HEK293 (cell line): ENCODE results near the gene FIGN.

Experiments
- CTCF ChIA-PET: fragments of 350-600 bp; formaldehyde crosslinking; extraction: SDS; loops from one replicate; lab custom pipeline; 2021; ENCODE audit warnings: antibody characterized with exemption; lab: Yijun Ruan, JAX
- POLR2A ChIA-PET: fragments of 300-600 bp; formaldehyde crosslinking; extraction: SDS; loops from one replicate; lab custom pipeline; 2020; ENCODE audit warnings: antibody characterized with exemption, inconsistent platforms; lab: Yijun Ruan, JAX
- H3K27ac ChIP-seq: fragments of 200-500 bp; sonication (Bioruptor generic); 2 replicates; pipeline ENCODE4 v1.5.1; 2014; ENCODE audit warnings: low read depth, low read length, control low read depth, inconsistent platforms; ENCODE audit errors: extremely low read depth
- H3K36me3 ChIP-seq, 2 experiments: fragments of 200-500 bp in 1 of 2; sonication (Bioruptor generic) in 1 of 2; 1 replicate in 1 of 2; 2 replicates in 1 of 2; pipeline ENCODE4 v1.5.1; 2014 to 2017; ENCODE audit warnings: inconsistent platforms in 2 of 2, low read length in 2 of 2; ENCODE audit not compliant: control insufficient read depth in 2 of 2, insufficient read depth in 1 of 2
- H3K4me1 ChIP-seq: fragments of 200-500 bp; sonication (Bioruptor generic); 2 replicates; pipeline ENCODE4 v1.5.1; 2014; ENCODE audit warnings: mild to moderate bottlenecking, low read length, inconsistent platforms; ENCODE audit not compliant: control insufficient read depth, insufficient read depth
- H3K4me3 ChIP-seq: 2 replicates; pipeline ENCODE4 v1.5.1; 2011; ENCODE audit warnings: low read depth, mild to moderate bottlenecking, control low read depth, low read length, moderate library complexity
- H3K9me3 ChIP-seq: fragments of 200-500 bp; sonication (Bioruptor generic); 2 replicates; pipeline ENCODE4 v1.5.1; 2014; ENCODE audit warnings: low read depth, low read length, inconsistent platforms; ENCODE audit not compliant: control insufficient read depth, insufficient read depth
- HOXD13 ChIP-seq: sonication (generic); formaldehyde crosslinking; IDR thresholded peaks from 2 replicates; pipeline ENCODE4 v1.8.0; 2022; ENCODE audit warnings: missing genetic modification reagents, borderline replicate concordance
- MEIS1 ChIP-seq: sonication (generic); formaldehyde crosslinking; IDR thresholded peaks from 2 replicates; pipeline ENCODE4 v1.8.1; 2022; ENCODE audit warnings: missing genetic modification reagents, mild to moderate bottlenecking, borderline replicate concordance
- MYNN ChIP-seq: fragments of 450-650 bp; formaldehyde crosslinking; IDR thresholded peaks from 2 replicates; pipeline ENCODE4 v1.5.1; 2016; ENCODE audit warnings: missing biosample characterization, missing genetic modification characterization, borderline replicate concordance
- OVOL3 ChIP-seq: fragments of 450-650 bp; formaldehyde crosslinking; IDR thresholded peaks from 2 replicates; pipeline ENCODE4 v1.5.1; 2016; ENCODE audit warnings: missing biosample characterization, missing genetic modification characterization
- TCF7L2 ChIP-seq: IDR thresholded peaks from 2 replicates; pipeline ENCODE4 v1.6.1; 2011; ENCODE audit warnings: low read depth, mild to moderate bottlenecking, inconsistent platforms, low read length, moderate library complexity, borderline replicate concordance
- ZBTB1 ChIP-seq: fragments of 450-650 bp; formaldehyde crosslinking; IDR thresholded peaks from 2 replicates; pipeline ENCODE4 v1.5.1; 2016; ENCODE audit warnings: missing biosample characterization, missing genetic modification characterization
- ZFP37 ChIP-seq: fragments of 450-650 bp; formaldehyde crosslinking; IDR thresholded peaks from 2 replicates; pipeline ENCODE4 v1.5.1; 2016; ENCODE audit warnings: missing biosample characterization, missing genetic modification characterization
- ZFP41 ChIP-seq: fragments of 450-650 bp; formaldehyde crosslinking; IDR thresholded peaks from 2 replicates; pipeline ENCODE4 v1.5.1; 2016; ENCODE audit warnings: missing biosample characterization, missing genetic modification characterization, borderline replicate concordance
- ZNF112 ChIP-seq: fragments of 450-650 bp; formaldehyde crosslinking; IDR thresholded peaks from 2 replicates; pipeline ENCODE4 v1.5.0; 2017; ENCODE audit warnings: missing biosample characterization, missing genetic modification characterization
- ZNF133 ChIP-seq: fragments of 450-650 bp; formaldehyde crosslinking; IDR thresholded peaks from 2 replicates; pipeline ENCODE4 v1.5.1; 2016; ENCODE audit warnings: missing biosample characterization, missing genetic modification characterization
- ZNF19 ChIP-seq: fragments of 450-650 bp; formaldehyde crosslinking; IDR thresholded peaks from 2 replicates; pipeline ENCODE4; 2016; ENCODE audit warnings: missing biosample characterization, missing genetic modification characterization, low read depth
- ZNF202 ChIP-seq: fragments of 450-650 bp; formaldehyde crosslinking; IDR thresholded peaks from 2 replicates; pipeline ENCODE4 v1.5.1; 2016; ENCODE audit warnings: missing biosample characterization, missing genetic modification characterization, borderline replicate concordance
- ZNF214 ChIP-seq: fragments of 450-650 bp; formaldehyde crosslinking; IDR thresholded peaks from 2 replicates; pipeline ENCODE4 v1.5.1; 2017; ENCODE audit warnings: missing biosample characterization, mild to moderate bottlenecking, missing genetic modification characterization, borderline replicate concordance
- ZNF239 ChIP-seq: fragments of 450-650 bp; formaldehyde crosslinking; IDR thresholded peaks from 2 replicates; pipeline ENCODE4 v1.5.1; 2016; ENCODE audit warnings: missing biosample characterization, missing genetic modification characterization
- ZNF248 ChIP-seq: fragments of 450-650 bp; formaldehyde crosslinking; IDR thresholded peaks from 2 replicates; pipeline ENCODE4 v1.5.1; 2017; ENCODE audit warnings: missing biosample characterization, missing genetic modification characterization
- ZNF274 ChIP-seq, 2 experiments: fragments of 200-500 bp in 1 of 2; fragments of 450-650 bp in 1 of 2; sonication (Bioruptor generic) in 1 of 2; formaldehyde crosslinking in 1 of 2; IDR thresholded peaks; 2 replicates each; pipeline versions ENCODE4 v1.5.1 to v1.6.1; 2014 to 2016; ENCODE audit warnings: borderline replicate concordance in 1 of 2, inconsistent platforms in 1 of 2, low read length in 1 of 2, missing biosample characterization in 1 of 2, missing genetic modification characterization in 1 of 2
- ZNF324 ChIP-seq: fragments of 450-650 bp; formaldehyde crosslinking; IDR thresholded peaks from 2 replicates; pipeline ENCODE4 v1.5.1; 2016; ENCODE audit warnings: missing biosample characterization, missing genetic modification characterization
- ZNF501 ChIP-seq: fragments of 450-650 bp; formaldehyde crosslinking; IDR thresholded peaks from 2 replicates; pipeline ENCODE4 v1.5.1; 2016; ENCODE audit warnings: missing biosample characterization, missing genetic modification characterization
- ZNF510 ChIP-seq: fragments of 450-650 bp; formaldehyde crosslinking; IDR thresholded peaks from 2 replicates; pipeline ENCODE4 v1.5.1; 2018; ENCODE audit warnings: mild to moderate bottlenecking, missing genetic modification characterization, missing biosample characterization; ENCODE audit not compliant: insufficient replicate concordance
- ZNF600 ChIP-seq: fragments of 450-650 bp; formaldehyde crosslinking; IDR thresholded peaks from 2 replicates; pipeline ENCODE4 v1.5.1; 2016; ENCODE audit warnings: missing biosample characterization, missing genetic modification characterization
- ZNF621 ChIP-seq: fragments of 450-650 bp; formaldehyde crosslinking; IDR thresholded peaks from 2 replicates; pipeline ENCODE4 v1.5.1; 2017; ENCODE audit warnings: missing biosample characterization, missing genetic modification characterization
- ZNF623 ChIP-seq: fragments of 450-650 bp; formaldehyde crosslinking; IDR thresholded peaks from 2 replicates; pipeline ENCODE4 v1.5.1; 2016; ENCODE audit warnings: missing biosample characterization, missing genetic modification characterization
- ZNF624 ChIP-seq: fragments of 450-650 bp; formaldehyde crosslinking; IDR thresholded peaks from 2 replicates; pipeline ENCODE4 v1.5.1; 2017; ENCODE audit warnings: missing biosample characterization, missing genetic modification characterization
- ZNF785 ChIP-seq: fragments of 450-650 bp; formaldehyde crosslinking; IDR thresholded peaks from 2 replicates; pipeline ENCODE4 v1.5.1; 2016; ENCODE audit warnings: missing biosample characterization, missing genetic modification characterization
- TF ChIP-seq, protein P1 (sequence below): fragments of 450-650 bp; formaldehyde crosslinking; IDR thresholded peaks from 2 replicates; pipeline ENCODE4 v1.5.1; 2016; ENCODE audit warnings: missing biosample characterization, missing genetic modification characterization
- TF ChIP-seq, protein P2 (sequence below): fragments of 450-650 bp; formaldehyde crosslinking; IDR thresholded peaks from 2 replicates; pipeline ENCODE4 v1.5.1; 2017; ENCODE audit warnings: missing biosample characterization, missing genetic modification characterization

The FIGN gene

DNA sequence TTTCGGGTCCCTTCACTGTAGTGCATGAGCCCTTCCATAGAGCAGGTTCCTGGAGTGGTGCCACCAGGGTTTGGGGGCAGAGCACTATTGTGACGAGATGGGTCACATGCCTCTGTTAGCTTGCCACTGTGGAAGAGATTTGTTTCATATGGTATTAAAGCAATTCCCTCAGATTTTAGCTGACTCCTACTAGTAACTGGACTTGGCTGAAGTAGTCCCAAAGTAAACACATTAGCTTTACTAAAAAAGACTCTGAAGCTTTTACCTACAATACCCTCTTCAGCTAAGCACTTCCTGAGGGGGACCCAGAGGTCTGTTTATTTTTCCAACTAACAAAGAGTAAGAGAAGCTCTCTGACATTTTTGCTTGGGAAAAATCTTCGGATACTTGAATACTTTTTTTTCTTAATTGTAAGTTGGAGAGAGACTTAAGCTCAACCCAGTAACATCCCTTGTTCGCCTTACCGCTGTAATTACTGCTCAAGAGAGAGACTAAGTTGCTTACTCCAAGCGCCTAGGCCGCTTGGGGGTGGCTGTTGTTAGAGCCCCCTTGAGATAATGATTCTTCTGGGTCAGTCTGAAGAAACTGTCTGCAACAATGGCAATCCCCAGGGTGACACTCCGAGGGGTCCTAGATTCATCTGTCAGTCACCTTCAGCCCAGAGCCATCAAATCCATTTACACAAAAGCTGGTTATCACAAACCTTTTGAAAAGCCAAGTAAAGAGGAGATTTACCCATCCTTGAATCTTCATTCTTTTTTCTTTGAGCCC is 177.4 kb downstream of the FIGN start (continued):
- TF ChIP-seq, protein P1, sequence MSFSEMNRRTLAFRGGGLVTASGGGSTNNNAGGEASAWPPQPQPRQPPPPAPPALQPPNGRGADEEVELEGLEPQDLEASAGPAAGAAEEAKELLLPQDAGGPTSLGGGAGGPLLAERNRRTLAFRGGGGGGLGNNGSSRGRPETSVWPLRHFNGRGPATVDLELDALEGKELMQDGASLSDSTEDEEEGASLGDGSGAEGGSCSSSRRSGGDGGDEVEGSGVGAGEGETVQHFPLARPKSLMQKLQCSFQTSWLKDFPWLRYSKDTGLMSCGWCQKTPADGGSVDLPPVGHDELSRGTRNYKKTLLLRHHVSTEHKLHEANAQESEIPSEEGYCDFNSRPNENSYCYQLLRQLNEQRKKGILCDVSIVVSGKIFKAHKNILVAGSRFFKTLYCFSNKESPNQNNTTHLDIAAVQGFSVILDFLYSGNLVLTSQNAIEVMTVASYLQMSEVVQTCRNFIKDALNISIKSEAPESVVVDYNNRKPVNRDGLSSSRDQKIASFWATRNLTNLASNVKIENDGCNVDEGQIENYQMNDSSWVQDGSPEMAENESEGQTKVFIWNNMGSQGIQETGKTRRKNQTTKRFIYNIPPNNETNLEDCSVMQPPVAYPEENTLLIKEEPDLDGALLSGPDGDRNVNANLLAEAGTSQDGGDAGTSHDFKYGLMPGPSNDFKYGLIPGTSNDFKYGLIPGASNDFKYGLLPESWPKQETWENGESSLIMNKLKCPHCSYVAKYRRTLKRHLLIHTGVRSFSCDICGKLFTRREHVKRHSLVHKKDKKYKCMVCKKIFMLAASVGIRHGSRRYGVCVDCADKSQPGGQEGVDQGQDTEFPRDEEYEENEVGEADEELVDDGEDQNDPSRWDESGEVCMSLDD (tag by site-specific recombination) = no peak

DNA sequence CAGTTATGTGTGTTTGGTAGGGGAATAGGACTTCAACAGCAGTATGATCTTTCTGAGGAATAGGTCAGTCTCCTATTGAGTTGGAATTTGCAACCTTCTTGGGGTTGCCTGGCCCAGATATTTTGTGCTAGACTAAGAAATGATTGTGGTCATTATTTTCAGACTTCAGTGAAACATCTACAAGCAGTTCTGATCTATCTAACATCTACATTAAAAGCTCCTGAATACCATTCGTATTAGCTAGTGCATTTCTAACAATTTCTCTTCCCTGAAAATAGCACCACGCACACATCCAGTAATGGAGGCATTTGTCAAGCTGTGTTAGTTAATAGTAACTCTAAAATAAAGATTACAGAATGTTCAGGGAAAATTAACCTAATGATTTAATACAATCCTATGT is 179.3 kb downstream of the FIGN start:
- H3K36me3 ChIP-seq = no peaks in the 10 kb centered on the region
- no peak overlapping the region for H3K4me3 ChIP-seq
- ChIA-PET POLR2A (no interaction called here), CTCF (no interaction called here)
- 0 out of 2 replicates have a peak, but pooled peaks cover 5% of the 10 kb centered on the region for H3K4me1 ChIP-seq
- H3K9me3 ChIP-seq = no peaks in the 10 kb centered on the region
- H3K27ac ChIP-seq = no peak overlapping the region
- no peak for TF ChIP-seq TCF7L2
- no peak for TF ChIP-seq ZNF624 (tag by site-specific recombination)
- TF ChIP-seq ZNF19 (tag by site-specific recombination) = no peak
- TF ChIP-seq ZNF623 (tag by site-specific recombination) = no peak
- TF ChIP-seq MYNN (tag by site-specific recombination) = no peak
- TF ChIP-seq ZNF785 = no peak
- TF ChIP-seq MEIS1 (CRISPR knock-in tag) = no peak
- TF ChIP-seq ZNF133 (tag by site-specific recombination) = no peak
- TF ChIP-seq, protein P2, sequence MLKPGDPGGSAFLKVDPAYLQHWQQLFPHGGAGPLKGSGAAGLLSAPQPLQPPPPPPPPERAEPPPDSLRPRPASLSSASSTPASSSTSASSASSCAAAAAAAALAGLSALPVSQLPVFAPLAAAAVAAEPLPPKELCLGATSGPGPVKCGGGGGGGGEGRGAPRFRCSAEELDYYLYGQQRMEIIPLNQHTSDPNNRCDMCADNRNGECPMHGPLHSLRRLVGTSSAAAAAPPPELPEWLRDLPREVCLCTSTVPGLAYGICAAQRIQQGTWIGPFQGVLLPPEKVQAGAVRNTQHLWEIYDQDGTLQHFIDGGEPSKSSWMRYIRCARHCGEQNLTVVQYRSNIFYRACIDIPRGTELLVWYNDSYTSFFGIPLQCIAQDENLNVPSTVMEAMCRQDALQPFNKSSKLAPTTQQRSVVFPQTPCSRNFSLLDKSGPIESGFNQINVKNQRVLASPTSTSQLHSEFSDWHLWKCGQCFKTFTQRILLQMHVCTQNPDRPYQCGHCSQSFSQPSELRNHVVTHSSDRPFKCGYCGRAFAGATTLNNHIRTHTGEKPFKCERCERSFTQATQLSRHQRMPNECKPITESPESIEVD = no peak
- no peak for TF ChIP-seq ZFP37 (tag by site-specific recombination)
- no peak for TF ChIP-seq ZNF239
- TF ChIP-seq ZNF112 (tag by site-specific recombination) = no peak

DNA sequence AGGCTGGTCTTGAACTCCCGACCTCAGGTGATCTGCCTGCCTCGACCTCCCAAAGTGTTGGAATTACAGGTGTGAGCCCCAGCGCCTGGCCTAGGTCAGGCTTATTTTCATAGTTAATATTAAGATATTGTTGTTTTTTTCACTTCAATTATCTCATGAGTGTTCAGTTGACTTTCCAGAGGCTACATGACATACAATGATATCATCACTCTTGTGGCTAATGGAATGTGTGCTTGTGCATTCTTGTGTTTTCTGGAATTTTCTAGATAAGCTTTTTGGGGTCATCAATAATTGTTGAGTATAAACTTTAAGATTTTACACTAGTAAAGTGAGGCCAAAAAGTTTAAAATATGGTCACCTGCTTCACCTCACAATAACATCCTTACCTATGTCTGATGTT is 180.9 kb downstream of the FIGN start:
- Histone ChIP-seq H3K4me1 (0 out of 2 replicates have a peak, but pooled peaks cover 2% of the 10 kb centered on the region), H3K4me3 (no peak overlapping the region), H3K27ac (no peak overlapping the region), H3K9me3 (no peaks in the 10 kb centered on the region), H3K36me3 (no peaks in the 10 kb centered on the region)
- POLR2A ChIA-PET = no interaction called here
- CTCF ChIA-PET = no interaction called here
- TF ChIP-seq MYNN (tag by site-specific recombination) = no peak
- TF ChIP-seq ZNF621 (tag by site-specific recombination) = no peak
- no peak for TF ChIP-seq ZNF248 (tag by site-specific recombination)
- no peak for TF ChIP-seq ZNF214
- no peak for TF ChIP-seq OVOL3 (tag by site-specific recombination)
- no peak for TF ChIP-seq ZNF501 (tag by site-specific recombination)
- TF ChIP-seq ZNF600 (tag by site-specific recombination) = no peak
- no peak for TF ChIP-seq TCF7L2
- no peak for TF ChIP-seq ZBTB1 (tag by site-specific recombination)
- no peak for TF ChIP-seq ZNF202 (tag by site-specific recombination)
- TF ChIP-seq ZNF785 = no peak
- no peak for TF ChIP-seq ZNF623 (tag by site-specific recombination)
- no peak for TF ChIP-seq ZNF274 (IDR thresholded peaks at IDR 0.05; ENCODE audit: low read length)
- no peak for TF ChIP-seq ZNF274 (tag by site-specific recombination; IDR thresholded peaks at IDR 0.05; ENCODE audit: borderline replicate concordance)
- TF ChIP-seq, protein P1 (tag by site-specific recombination) = no peak
- no peak for TF ChIP-seq HOXD13 (CRISPR knock-in tag)
- TF ChIP-seq ZFP41 (tag by site-specific recombination) = no peak
- TF ChIP-seq ZNF510 (tag by site-specific recombination) = no peak
- TF ChIP-seq ZNF324 (tag by site-specific recombination) = no peak
